HEK293T (cell line): Measurements from ENCODE around the gene IL4R.

Experiments
- ARNT ChIP-seq: fragments of 450-650 bp; IDR thresholded peaks from 2 replicates; pipeline ENCODE4 v1.6.1; 2017; ENCODE audit warnings: mild to moderate bottlenecking
- BHLHE40 ChIP-seq: fragments of 450-650 bp; IDR thresholded peaks from 2 replicates; pipeline ENCODE4 v1.6.1; 2016; ENCODE audit warnings: mild to moderate bottlenecking, moderate library complexity, borderline replicate concordance

- TF ChIP-seq ARNT (no peak), BHLHE40 (no peak)
These were observed 68.4 kb downstream of the IL4R start for GRCh38 chr16:27381974-27382855.
